HepG2 (cell line): ENCODE data around the gene TWIST2. TPM values are rescaled to one million over a fixed set of nuclear protein-coding genes. Genes with fewer than 3 reads are reported as not detected.

ENCODE experiments used
- ATAC-seq: fragments of 200-7000 bp; cut with Tn5 transposase; 3 replicates; pipeline ENCODE4 v1.9.1; 2020; ENCODE audit warnings: mild to moderate bottlenecking, moderate library complexity
- BruUV-seq: library from RNA; stranded (reverse); fragments of 400-500 nt; replicated peaks from 2 replicates; lab custom pipeline; 2021; lab: Mats Ljungman, UMichigan
- CTCF ChIA-PET: fragments of 300-600 bp; formaldehyde crosslinking; extraction: SDS; loops from one replicate; lab custom pipeline; 2021; ENCODE audit warnings: low total read pairs, inconsistent platforms, low intra/inter-chr PET ratio; lab: Yijun Ruan, JAX
- POLR2A ChIA-PET: fragments of 350-600 bp; sonication (Branson Sonifier 250); formaldehyde crosslinking; loops from one replicate; lab custom pipeline; 2020; ENCODE audit warnings: antibody characterized with exemption, inconsistent platforms; lab: Yijun Ruan, JAX
- DNase-seq: peaks from one replicate; pipeline ENCODE4 v3.0.0-alpha.2; 2015; ENCODE audit warnings: low spot score
- FAIRE-seq: peaks from 3 replicates; lab custom pipeline; 2011; peaks lifted over from hg19 to GRCh38; lab: Jason Lieb, UNC
- H2AFZ ChIP-seq: one replicate; pipeline ENCODE4 v1.6.1; 2011; ENCODE audit warnings: low read length, inconsistent platforms
- H3K27ac ChIP-seq: fragments of 300-600 bp; 3 replicates; pipeline ENCODE4 v1.8.0; 2011; ENCODE audit warnings: mixed run types, mild to moderate bottlenecking, mixed read lengths, low read length, inconsistent platforms; ENCODE audit not compliant: insufficient read depth; ENCODE audit errors: extremely low read length
- H3K27me3 ChIP-seq, 2 experiments: fragments of 200-600 bp in 1 of 2; 2 replicates in 1 of 2; 3 replicates in 1 of 2; pipeline versions ENCODE4 v1.6.0 to v1.8.0; 2011; ENCODE audit warnings: low read length in 2 of 2, mild to moderate bottlenecking in 2 of 2, moderate library complexity in 2 of 2, inconsistent platforms in 1 of 2; ENCODE audit not compliant: insufficient read depth in 2 of 2, control insufficient read depth in 1 of 2
- H3K36me3 ChIP-seq, 2 experiments: fragments of 200-600 bp in 1 of 2; replicated peaks in 1 of 2; 2 replicates in 1 of 2; 3 replicates in 1 of 2; pipeline versions ENCODE4 v1.5.1 to v1.8.0; 2011; ENCODE audit warnings: low read length in 2 of 2, inconsistent platforms in 1 of 2; ENCODE audit not compliant: insufficient read depth in 2 of 2, control insufficient read depth in 1 of 2
- H3K4me1 ChIP-seq: 2 replicates; pipeline ENCODE4 v1.5.1; 2012; ENCODE audit warnings: low read length, inconsistent platforms; ENCODE audit not compliant: insufficient read depth
- H3K4me2 ChIP-seq: 2 replicates; pipeline ENCODE4 v1.6.0; 2011; ENCODE audit warnings: low read depth, low read length, inconsistent platforms
- H3K4me3 ChIP-seq, 3 experiments: fragments of 200-600 bp in 1 of 3; sonication (generic), shearing (Covaris generic) in 1 of 3; replicated peaks in 1 of 3; 2 replicates each; pipeline ENCODE4 v1.5.1; 2011 to 2016; ENCODE audit warnings: low read length in 3 of 3, inconsistent platforms in 2 of 3, low read depth in 2 of 3, mild to moderate bottlenecking in 2 of 3, control low read depth in 1 of 3, mixed read lengths in 1 of 3; ENCODE audit not compliant: insufficient read depth in 1 of 3
- H3K79me2 ChIP-seq: one replicate; pipeline ENCODE4 v1.6.1; 2011; ENCODE audit warnings: low read length, inconsistent platforms; ENCODE audit not compliant: insufficient read depth
- H3K9ac ChIP-seq: 2 replicates; pipeline ENCODE4 v1.6.0; 2011; ENCODE audit warnings: mild to moderate bottlenecking, low read depth, low read length, inconsistent platforms; ENCODE audit not compliant: insufficient read depth
- H3K9me3 ChIP-seq: 2 replicates; pipeline ENCODE4 v1.5.1; 2012; ENCODE audit warnings: mild to moderate bottlenecking, low read length
- H4K20me1 ChIP-seq: 2 replicates; pipeline ENCODE4 v1.6.0; 2011; ENCODE audit warnings: inconsistent platforms, mild to moderate bottlenecking, low read length, moderate library complexity; ENCODE audit not compliant: insufficient read depth
- ASH2L ChIP-seq: fragments of 300-600, 200-600 bp; sonication (generic); IDR thresholded peaks from 2 replicates; pipeline ENCODE4 v1.7.0; 2017; ENCODE audit warnings: low read depth, mild to moderate bottlenecking, moderate library complexity, mixed read lengths, low read length; ENCODE audit not compliant: insufficient read length
- FOXO1 ChIP-seq: sonication (generic); formaldehyde crosslinking; IDR thresholded peaks from 2 replicates; pipeline ENCODE4 v1.4.0; 2020; ENCODE audit warnings: missing genetic modification reagents
- KLF13 ChIP-seq: sonication (generic); formaldehyde crosslinking; IDR thresholded peaks from 2 replicates; pipeline ENCODE4 v1.4.0; 2020; ENCODE audit warnings: mild to moderate bottlenecking, missing genetic modification reagents
- MAF1 ChIP-seq: sonication (generic); formaldehyde crosslinking; IDR thresholded peaks from 2 replicates; pipeline ENCODE4 v1.5.0; 2020; ENCODE audit warnings: missing genetic modification reagents, borderline replicate concordance
- NPAS2 ChIP-seq: sonication (generic); formaldehyde crosslinking; IDR thresholded peaks from 2 replicates; pipeline ENCODE4 v1.8.0; 2022; ENCODE audit warnings: mild to moderate bottlenecking, missing genetic modification reagents, borderline replicate concordance
- SATB2 ChIP-seq: sonication (generic); formaldehyde crosslinking; IDR thresholded peaks from 2 replicates; pipeline ENCODE4 v1.5.0; 2020; ENCODE audit warnings: missing genetic modification reagents
- TBL1XR1 ChIP-seq: fragments of 150-350 bp; IDR thresholded peaks from 2 replicates; pipeline ENCODE4 v1.6.1; 2014; ENCODE audit warnings: borderline replicate concordance, low read length; ENCODE audit not compliant: partially characterized antibody
- TCF7L2 ChIP-seq: IDR thresholded peaks from 2 replicates; pipeline ENCODE4 v1.6.1; 2011; ENCODE audit warnings: mild to moderate bottlenecking, low read depth, low read length, moderate library complexity
- TEAD2 ChIP-seq: sonication (generic); formaldehyde crosslinking; IDR thresholded peaks from 2 replicates; pipeline ENCODE4 v1.9.0; 2021; ENCODE audit warnings: missing genetic modification reagents
- WGBS: methylation state at CpG from one replicate; pipeline ENCODE4 v1.1.6; 2017; ENCODE audit warnings: low lambda C conversion rate; 5-methylcytosine and 5-hydroxymethylcytosine counted together
- in situ Hi-C: cut with HindIII; loops from 2 replicates; pipeline ENCODE4 v1.10.0; 2017; ENCODE audit warnings: low pct_unique_long_range_greater_than_20kb; ENCODE audit not compliant: extremely low pct_ligation_motif_present
- intact Hi-C: fragments of 100-400 bp; cut with micrococcal nuclease; formaldehyde crosslinking; loops from one replicate; pipeline ENCODE4 v1.10.0; 2022; ENCODE audit not compliant: unreplicated experiment
- polyA plus RNA-seq, 8 experiments: library from polyadenylated mRNA; depleted of rRNA in 3 of 8; stranded (reverse) in 7 of 8; unstranded in 1 of 8; fragments of >200 nt; fragmentation: Illumina TruSeq in 4 of 8; extraction: Trizol in 4 of 8; gene quantifications; 2 replicates each; pipeline versions ENCODE4 v1.2.1 to v1.2.3, GENCODE V29; 2011 to 2016; ENCODE audit warnings: low read depth in 4 of 8, missing spikeins in 1 of 8, mixed read lengths in 1 of 8; ENCODE audit not compliant: insufficient read depth in 1 of 8
- total RNA-seq, 5 experiments: library from RNA; depleted of rRNA; stranded (reverse); fragments of >200 nt; fragmentation: Illumina TruSeq; extraction: Trizol; gene quantifications; 2 replicates each; pipeline ENCODE4 v1.2.3, GENCODE V29; 2016; ENCODE audit warnings: low read depth in 1 of 5

TWIST2 gene
- total and polyA plus RNA-seq, 2 of the 13 experiments (the other 11 are each of a cell fraction or from before 2014, with no cell fraction given), result 0.08 to 0.11 TPM

DNA sequence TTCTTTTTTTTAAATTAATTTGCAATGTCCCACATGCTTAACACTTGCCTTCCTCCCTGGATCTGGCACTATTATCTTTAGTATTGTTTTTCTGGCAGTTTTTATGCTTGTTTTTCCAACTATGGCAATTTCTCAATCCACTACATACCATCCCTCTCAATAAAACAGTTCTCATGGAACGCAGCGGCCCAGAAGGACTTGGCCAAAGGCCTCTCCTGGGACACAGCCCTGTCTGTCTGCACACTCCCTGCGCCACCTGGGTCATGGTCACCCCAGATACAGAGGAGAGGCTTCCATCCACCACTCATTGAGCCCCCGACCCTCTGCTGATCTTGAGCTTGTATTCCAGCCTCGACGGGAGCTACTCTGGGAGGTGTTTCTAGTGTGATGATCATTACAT lies 91.2 kb downstream of the TWIST2 start:
- H3K27me3 ChIP-seq, result peaks cover 14 to 65% of the 10 kb centered on the region in 2 experiments; a peak in 4 of 5 replicates
- in situ Hi-C loops, result no loop called here
- no peak for TF ChIP-seq TBL1XR1
- no peak for TF ChIP-seq TEAD2 (CRISPR knock-in tag)
- no peak for TF ChIP-seq TCF7L2
- no peak for TF ChIP-seq FOXO1 (CRISPR knock-in tag)
- no peak for TF ChIP-seq NPAS2 (CRISPR knock-in tag)
- TF ChIP-seq ASH2L, result no peak
- TF ChIP-seq KLF13 (CRISPR knock-in tag), result no peak
- no peak for TF ChIP-seq SATB2 (CRISPR knock-in tag)
- TF ChIP-seq MAF1 (CRISPR knock-in tag), result no peak
- TF ChIP-seq, all 625 proteins: peak for 0
- FAIRE-seq (no peak), ATAC-seq (no peak), DNase-seq (no peak)
- WGBS, result 22% methylated on average over 6 of the region's 6 CpGs
- Histone ChIP-seq H3K9me3 (peaks cover 1% of the 10 kb centered on the region), H3K9ac (no peak overlapping the region), H4K20me1 (no peaks in the 10 kb centered on the region; the same call in 1 of the 2 replicates), H2AFZ (no peak overlapping the region), H3K4me2 (no peak overlapping the region), H3K4me1 (no peaks in the 10 kb centered on the region), H3K79me2 (no peaks in the 10 kb centered on the region), H3K4me3 (no peak overlapping the region), H3K36me3 (no peaks in the 10 kb centered on the region), H3K27ac (no peak overlapping the region)
- CTCF ChIA-PET, result no interaction called here
- no TSS peak for BruUV-seq
- intact Hi-C loops, result no loop called here
- POLR2A ChIA-PET, result no interaction called here
